ENCODE results near the gene AGBL1. TPM values are rescaled to one million over a fixed set of nuclear protein-coding genes. Genes with fewer than 3 reads are reported as not detected.
A peak's percentile ranks its signal among the peaks of the same experiment; 100 is the strongest.

Gene AGBL1
- total RNA-seq, 1 donor from 2014 or later = not detected

GRCh38 chr15:86221119-86221518 lies 141.4 kb downstream of the AGBL1 start:
- no peaks in the 10 kb centered on the region for H3K36me3 ChIP-seq
- no peaks in the 10 kb centered on the region for H3K4me1 ChIP-seq
- H3K27me3 ChIP-seq (ENCODE audit: low read depth) = peaks cover 40% of the 10 kb centered on the region
- no peak overlapping the region for H3K27ac ChIP-seq (replicated peaks)
- peaks cover 30% of the 10 kb centered on the region for H3K9me3 ChIP-seq (replicated peaks)
- no peak for TF ChIP-seq CTCF (IDR thresholded peaks at IDR 0.05; ENCODE audit: borderline replicate concordance)
- DNase-seq = no peak
- no peak overlapping the region for H3K4me3 ChIP-seq
- intact Hi-C loops (cut with micrococcal nuclease) = no loop called here

GRCh38 chr15:86229306-86229705 lies 149.6 kb downstream of the AGBL1 start:
- no peak for DNase-seq
- intact Hi-C loops (cut with micrococcal nuclease) = no loop called here
- TF ChIP-seq CTCF (IDR thresholded peaks at IDR 0.05; ENCODE audit: borderline replicate concordance) = no peak

GRCh38 chr15:86229936-86230335 lies 150.3 kb downstream of the AGBL1 start:
- H3K36me3 ChIP-seq = no peaks in the 10 kb centered on the region
- TF ChIP-seq CTCF (IDR thresholded peaks at IDR 0.05; ENCODE audit: borderline replicate concordance) = no peak
- intact Hi-C loops (cut with micrococcal nuclease) = no loop called here
- no peak for DNase-seq
- peaks cover 91% of the 10 kb centered on the region for H3K27me3 ChIP-seq (ENCODE audit: low read depth)
- no peak overlapping the region for H3K27ac ChIP-seq (replicated peaks)
- no peak overlapping the region for H3K4me3 ChIP-seq
- peaks cover 4% of the 10 kb centered on the region for H3K4me1 ChIP-seq
- H3K9me3 ChIP-seq (replicated peaks) = no peaks in the 10 kb centered on the region

More at GRCh38 chr15:86229306-86229705, 149.6 kb downstream of the AGBL1 start:
- Histone ChIP-seq H3K4me3 (no peak overlapping the region), H3K36me3 (no peaks in the 10 kb centered on the region), H3K27ac (replicated peaks) (no peak overlapping the region), H3K4me1 (peaks cover 4% of the 10 kb centered on the region), H3K9me3 (replicated peaks) (no peaks in the 10 kb centered on the region), H3K27me3 (ENCODE audit: low read depth) (peaks cover 90% of the 10 kb centered on the region)

GRCh38 chr15:86231864-86232721 lies 152.4 kb downstream of the AGBL1 start:
- intact Hi-C loops (cut with micrococcal nuclease) = no loop called here

GRCh38 chr15:86235667-86236066 lies 156.0 kb downstream of the AGBL1 start:
- H3K4me1 ChIP-seq = peaks cover 4% of the 10 kb centered on the region
- TF ChIP-seq CTCF (IDR thresholded peaks at IDR 0.05; ENCODE audit: borderline replicate concordance) = no peak
- H3K27me3 ChIP-seq (ENCODE audit: low read depth) = peaks cover 82% of the 10 kb centered on the region
- no peak for DNase-seq
- no peak overlapping the region for H3K4me3 ChIP-seq
- H3K36me3 ChIP-seq = no peaks in the 10 kb centered on the region
- no peaks in the 10 kb centered on the region for H3K9me3 ChIP-seq (replicated peaks)
- intact Hi-C loops (cut with micrococcal nuclease) = no loop called here
- no peak overlapping the region for H3K27ac ChIP-seq (replicated peaks)

More at GRCh38 chr15:86231864-86232721, 152.4 kb downstream of the AGBL1 start:
- peak; percentile 72 for TF ChIP-seq CTCF (IDR thresholded peaks at IDR 0.05; ENCODE audit: borderline replicate concordance)
- Histone ChIP-seq H3K4me3 (peak overlapping the region; percentile 26), H3K27me3 (ENCODE audit: low read depth) (peaks cover 95% of the 10 kb centered on the region), H3K4me1 (peaks cover 4% of the 10 kb centered on the region), H3K27ac (replicated peaks) (no peak overlapping the region), H3K36me3 (no peaks in the 10 kb centered on the region), H3K9me3 (replicated peaks) (no peaks in the 10 kb centered on the region)
- DNase-seq = no peak

Measured in left ventricle myocardium inferior (tissue), 1 donor.